GM18858 (cell line): Measurements from ENCODE around the gene PPP2R5B.
A peak's percentile ranks its signal among the peaks of the same experiment; 100 is the strongest.

Source experiments
- ATAC-seq: cut with Tn5 transposase; IDR thresholded peaks from one replicate; pipeline ENCODE4 v1.9.1; 2021; ENCODE audit not compliant: unreplicated experiment

The PPP2R5B gene

GRCh38 chr11:64906314-64906635, 18.2 kb upstream of the PPP2R5B start:
- no peak for ATAC-seq

- ATAC-seq = no peak
Observed at GRCh38 chr11:64908766-64909165, 15.7 kb upstream of the PPP2R5B start.

GRCh38 chr11:64909653-64910343, 14.7 kb upstream of the PPP2R5B start:
- ATAC-seq = no peak

GRCh38 chr11:64910451-64911093, 13.9 kb upstream of the PPP2R5B start:
- ATAC-seq = no peak

- no peak for ATAC-seq
Observed at GRCh38 chr11:64911142-64911541, 13.3 kb upstream of the PPP2R5B start.

GRCh38 chr11:64911689-64912088, 12.8 kb upstream of the PPP2R5B start:
- no peak for ATAC-seq

GRCh38 chr11:64913171-64913727, 11.2 kb upstream of the PPP2R5B start:
- no peak for ATAC-seq

- no peak for ATAC-seq
Observed at GRCh38 chr11:64914123-64914522, 10.4 kb upstream of the PPP2R5B start.

- ATAC-seq = no peak
Observed at GRCh38 chr11:64915376-64915887, 9.1 kb upstream of the PPP2R5B start.

GRCh38 chr11:64916040-64916774, 8.3 kb upstream of the PPP2R5B start:
- ATAC-seq = no peak

- peak; percentile 89 for ATAC-seq
Observed at GRCh38 chr11:64916775-64917662, 7.5 kb upstream of the PPP2R5B start, which contains the start of gene ATG2A. Gene ATG2A, minus strand, starts transcription at chr11:64917209. Its CDS starts 74 bp downstream, at chr11:64917135.

- no peak for ATAC-seq
Observed at GRCh38 chr11:64917663-64917995, 6.9 kb upstream of the PPP2R5B start.

GRCh38 chr11:64918017-64918416, 6.5 kb upstream of the PPP2R5B start:
- no peak for ATAC-seq

GRCh38 chr11:64919627-64920026, 4.9 kb upstream of the PPP2R5B start:
- ATAC-seq = no peak

- no peak for ATAC-seq
Observed at GRCh38 chr11:64920124-64920523, 4.4 kb upstream of the PPP2R5B start.

- ATAC-seq = no peak
Observed at GRCh38 chr11:64921384-64921783, 3.1 kb upstream of the PPP2R5B start.

- no peak for ATAC-seq
Observed at GRCh38 chr11:64923151-64923661, 1.3 kb upstream of the PPP2R5B start.

GRCh38 chr11:64924910-64925284, 408 bp downstream of the PPP2R5B start:
- no peak for ATAC-seq

- no peak for ATAC-seq
Observed at GRCh38 chr11:64925536-64926436, 1.3 kb downstream of the PPP2R5B start.

- ATAC-seq = no peak
Observed at GRCh38 chr11:64926689-64927088, 2.2 kb downstream of the PPP2R5B start.
